HepG2 (cell line): ENCODE results near the gene XKR7. TPM values are rescaled to one million over a fixed set of nuclear protein-coding genes. Genes with fewer than 3 reads are reported as not detected.

Experiments
- ARHGAP35 ChIP-seq: sonication (generic); formaldehyde crosslinking; IDR thresholded peaks from 2 replicates; pipeline ENCODE4 v1.9.0; 2022; ENCODE audit warnings: mild to moderate bottlenecking, inconsistent platforms, moderate library complexity, missing genetic modification reagents, borderline replicate concordance
- ARNTL ChIP-seq: sonication (generic); formaldehyde crosslinking; IDR thresholded peaks from 2 replicates; pipeline ENCODE4 v1.4.0; 2020; ENCODE audit warnings: mild to moderate bottlenecking, missing genetic modification reagents
- BRF2 ChIP-seq: sonication (generic); formaldehyde crosslinking; IDR thresholded peaks from 2 replicates; pipeline ENCODE4 v1.8.1; 2022; ENCODE audit warnings: mild to moderate bottlenecking, missing genetic modification reagents
- CCDC6 ChIP-seq: sonication (generic); formaldehyde crosslinking; IDR thresholded peaks from 2 replicates; pipeline ENCODE4 v1.8.1; 2022; ENCODE audit warnings: mild to moderate bottlenecking, missing genetic modification reagents, moderate library complexity
- CHCHD3 ChIP-seq: sonication (generic); formaldehyde crosslinking; IDR thresholded peaks from 2 replicates; pipeline ENCODE4 v1.8.0; 2022; ENCODE audit warnings: mild to moderate bottlenecking, missing genetic modification reagents, moderate library complexity
- CREB1 ChIP-seq, 2 experiments: fragments of 450-650 bp in 1 of 2; IDR thresholded peaks; 2 replicates each; pipeline ENCODE4 v1.6.1; 2016 to 2017; ENCODE audit warnings: control low read depth in 1 of 2, mild to moderate bottlenecking in 1 of 2, missing compliant biosample characterization in 1 of 2, missing genetic modification characterization in 1 of 2
- IKZF1 ChIP-seq: fragments of 450-650 bp; IDR thresholded peaks from 2 replicates; pipeline ENCODE4 v1.7.1; 2016
- NAIF1 ChIP-seq: sonication (generic); formaldehyde crosslinking; IDR thresholded peaks from 2 replicates; pipeline ENCODE4 v1.5.0; 2020; ENCODE audit warnings: mild to moderate bottlenecking, missing genetic modification reagents, borderline replicate concordance
- NFIB ChIP-seq: sonication (generic); formaldehyde crosslinking; IDR thresholded peaks from 2 replicates; pipeline ENCODE4 v1.9.0; 2021; ENCODE audit warnings: missing genetic modification reagents, mild to moderate bottlenecking, borderline replicate concordance
- PBX2 ChIP-seq: IDR thresholded peaks from 2 replicates; pipeline ENCODE4 v1.6.1; 2016; ENCODE audit warnings: control low read depth
- RAD51 ChIP-seq: fragments of 450-650 bp; IDR thresholded peaks from 2 replicates; pipeline ENCODE4 v1.6.1; 2016; ENCODE audit warnings: borderline replicate concordance
- SIN3B ChIP-seq: fragments of 150-350 bp; IDR thresholded peaks from 2 replicates; pipeline ENCODE4 v1.6.1; 2014; ENCODE audit warnings: low read length
- SMARCC2 ChIP-seq: fragments of 450-650 bp; IDR thresholded peaks from 2 replicates; pipeline ENCODE4 v1.6.1; 2017; ENCODE audit warnings: antibody characterized with exemption, mild to moderate bottlenecking
- SMC3 ChIP-seq: IDR thresholded peaks from 2 replicates; pipeline ENCODE4 v1.6.1; 2011; ENCODE audit warnings: low read length, improper control_type of control experiment
- TP53 ChIP-seq: sonication (generic); formaldehyde crosslinking; conservative IDR thresholded peaks from 2 replicates; pipeline ENCODE4 v1.4.0; 2020; ENCODE audit warnings: missing genetic modification reagents
- TRIM22 ChIP-seq: fragments of 450-650 bp; IDR thresholded peaks from 2 replicates; pipeline ENCODE4 v1.6.1; 2017
- ZBTB33 ChIP-seq: sonication (generic); formaldehyde crosslinking; IDR thresholded peaks from 2 replicates; pipeline ENCODE4 v1.4.0; 2020; ENCODE audit warnings: missing genetic modification reagents
- ZBTB49 ChIP-seq: sonication (generic); formaldehyde crosslinking; IDR thresholded peaks from 2 replicates; pipeline ENCODE4 v1.4.0; 2020; ENCODE audit warnings: missing genetic modification reagents, borderline replicate concordance
- ZFP62 ChIP-seq: sonication (generic); formaldehyde crosslinking; IDR thresholded peaks from 2 replicates; pipeline ENCODE4 v1.4.0; 2020; ENCODE audit warnings: missing genetic modification reagents
- ZKSCAN8 ChIP-seq: IDR thresholded peaks from 2 replicates; pipeline ENCODE4 v1.6.1; 2016; ENCODE audit warnings: borderline replicate concordance, missing genetic modification reagents, missing compliant biosample characterization
- ZNF235 ChIP-seq: sonication (generic); formaldehyde crosslinking; IDR thresholded peaks from 2 replicates; pipeline ENCODE4 v1.8.1; 2023; ENCODE audit warnings: mild to moderate bottlenecking, missing genetic modification reagents, borderline replicate concordance
- ZSCAN29 ChIP-seq: sonication (generic); formaldehyde crosslinking; conservative IDR thresholded peaks from 2 replicates; pipeline ENCODE4 v1.4.0; 2020; ENCODE audit warnings: mild to moderate bottlenecking, missing genetic modification reagents
- ZSCAN30 ChIP-seq: sonication (generic); formaldehyde crosslinking; IDR thresholded peaks from 2 replicates; pipeline ENCODE4 v1.5.0; 2020; ENCODE audit warnings: mild to moderate bottlenecking, missing genetic modification reagents
- polyA plus RNA-seq, 8 experiments: library from polyadenylated mRNA; depleted of rRNA in 3 of 8; stranded (reverse) in 7 of 8; unstranded in 1 of 8; fragments of >200 nt; fragmentation: Illumina TruSeq in 4 of 8; extraction: Trizol in 4 of 8; gene quantifications; 2 replicates each; pipeline versions ENCODE4 v1.2.1 to v1.2.3, GENCODE V29; 2011 to 2016; ENCODE audit warnings: low read depth in 4 of 8, missing spikeins in 1 of 8, mixed read lengths in 1 of 8; ENCODE audit not compliant: insufficient read depth in 1 of 8
- total RNA-seq, 5 experiments: library from RNA; depleted of rRNA; stranded (reverse); fragments of >200 nt; fragmentation: Illumina TruSeq; extraction: Trizol; gene quantifications; 2 replicates each; pipeline ENCODE4 v1.2.3, GENCODE V29; 2016; ENCODE audit warnings: low read depth in 1 of 5

The XKR7 gene
- total and polyA plus RNA-seq, 2 of the 13 experiments (the other 11 are each of a cell fraction or from before 2014, with no cell fraction given) = not detected

GRCh38 chr20:31968291-31969126, 558 bp downstream of the XKR7 start (continued):
- TF ChIP-seq ZBTB49 (CRISPR knock-in tag) (peak; percentile 100), SMARCC2 (no peak), ARHGAP35 (CRISPR knock-in tag) (peak; percentile 100), ZNF235 (CRISPR knock-in tag) (peak; percentile 100), NFIB (CRISPR knock-in tag) (peak; percentile 100), ZSCAN30 (CRISPR knock-in tag) (peak; percentile 100), CREB1 (IDR thresholded peaks at IDR 0.05) (no peak), CREB1 (CRISPR knock-in tag; IDR thresholded peaks at IDR 0.05) (no peak), ARNTL (CRISPR knock-in tag) (peak; percentile 100), ZKSCAN8 (CRISPR knock-in tag) (peak; percentile 100), NAIF1 (CRISPR knock-in tag) (peak; percentile 99), IKZF1 (no peak), ZSCAN29 (peak; percentile 99), ZFP62 (CRISPR knock-in tag) (no peak), BRF2 (CRISPR knock-in tag) (peak; percentile 100), CHCHD3 (CRISPR knock-in tag) (peak; percentile 100), TP53 (peak; percentile 99), CCDC6 (CRISPR knock-in tag) (peak; percentile 100), SIN3B (peak; percentile 69; the same call in 1 of the 2 replicates), PBX2 (CRISPR knock-in tag) (peak; percentile 80), ZBTB33 (CRISPR knock-in tag) (peak; percentile 98), SMC3 (no peak), RAD51 (no peak), TRIM22 (no peak)
